IPS-18a (cell line): ENCODE measurements around the gene CASP7.

Experiments used
- H3K27ac ChIP-seq: one replicate; pipeline ENCODE4 v1.5.1; 2013; ENCODE audit warnings: low read length
- H3K27me3 ChIP-seq: one replicate; pipeline ENCODE4 v1.6.1; 2013; ENCODE audit warnings: mild to moderate bottlenecking, low read length; ENCODE audit not compliant: control insufficient read depth, insufficient read depth
- H3K36me3 ChIP-seq: one replicate; pipeline ENCODE4 v1.6.1; 2013; ENCODE audit warnings: low read depth, low read length; ENCODE audit not compliant: control insufficient read depth
- H3K4me1 ChIP-seq: one replicate; pipeline ENCODE4 v1.6.1; 2013; ENCODE audit warnings: low read depth, low read length; ENCODE audit not compliant: control insufficient read depth
- H3K4me3 ChIP-seq: one replicate; pipeline ENCODE4 v1.5.1; 2013; ENCODE audit warnings: low read length
- H3K9ac ChIP-seq: one replicate; pipeline ENCODE4 v1.6.1; 2013; ENCODE audit warnings: mild to moderate bottlenecking, low read length, moderate library complexity
- H3K9me3 ChIP-seq: one replicate; pipeline ENCODE4 v1.6.1; 2013; ENCODE audit warnings: low read depth, low read length; ENCODE audit not compliant: control insufficient read depth

The CASP7 gene

DNA sequence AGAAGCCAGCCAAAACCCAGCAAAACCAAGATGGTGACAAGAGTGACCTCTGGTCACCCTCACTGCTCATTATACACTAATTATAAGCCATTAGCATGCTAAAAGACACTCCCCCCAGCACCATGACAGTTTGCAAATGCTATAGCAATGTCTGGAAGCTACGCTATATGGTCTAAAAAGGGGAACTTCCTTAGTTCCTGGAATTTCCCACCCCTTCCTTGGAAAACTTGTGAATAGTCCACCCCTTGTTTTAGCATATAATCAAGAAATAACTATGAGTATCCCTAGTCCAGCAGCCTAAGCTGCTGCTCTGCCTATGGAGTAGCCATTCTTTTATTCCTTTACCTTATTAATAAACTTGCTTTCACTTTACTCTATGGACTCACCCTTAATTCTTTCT lies 16.0 kb downstream of the CASP7 start:
- Histone ChIP-seq H3K27ac (no peak overlapping the region), H3K9me3 (no peaks in the 10 kb centered on the region), H3K4me3 (no peak overlapping the region), H3K27me3 (no peaks in the 10 kb centered on the region), H3K4me1 (no peaks in the 10 kb centered on the region), H3K9ac (no peak overlapping the region), H3K36me3 (no peaks in the 10 kb centered on the region)

DNA sequence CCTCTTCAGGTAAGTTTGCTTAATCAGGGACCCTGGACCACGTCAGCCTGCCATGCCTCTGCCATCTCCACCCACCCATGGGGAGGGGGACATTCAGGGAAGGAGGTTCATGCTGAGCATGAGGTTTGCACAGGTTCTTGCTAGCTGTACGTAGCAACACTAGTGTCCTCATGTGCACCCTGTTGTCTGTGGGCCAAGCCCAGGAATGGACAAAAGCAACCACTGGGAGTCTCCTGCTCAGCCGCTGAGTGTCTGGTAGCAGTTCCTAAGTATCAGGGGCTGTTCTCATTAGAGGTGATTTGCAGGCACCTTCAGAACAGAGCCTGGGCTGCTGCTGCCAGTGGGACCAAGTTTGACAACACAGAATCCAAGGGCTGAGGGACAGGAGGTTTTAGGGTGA lies 17.9 kb downstream of the CASP7 start:
- no peaks in the 10 kb centered on the region for H3K9me3 ChIP-seq
- no peaks in the 10 kb centered on the region for H3K36me3 ChIP-seq
- no peaks in the 10 kb centered on the region for H3K27me3 ChIP-seq
- no peaks in the 10 kb centered on the region for H3K4me1 ChIP-seq
- H3K9ac ChIP-seq, result no peak overlapping the region
- H3K27ac ChIP-seq, result no peak overlapping the region
- H3K4me3 ChIP-seq, result no peak overlapping the region

GRCh38 chr10:113704637-113705343 lies 25.1 kb downstream of the CASP7 start:
- Histone ChIP-seq H3K27ac (no peak overlapping the region), H3K4me1 (peaks cover 16% of the 10 kb centered on the region), H3K9me3 (no peaks in the 10 kb centered on the region), H3K27me3 (no peaks in the 10 kb centered on the region), H3K9ac (no peak overlapping the region), H3K36me3 (no peaks in the 10 kb centered on the region), H3K4me3 (no peak overlapping the region)

GRCh38 chr10:113705344-113705652 lies 25.6 kb downstream of the CASP7 start:
- no peaks in the 10 kb centered on the region for H3K27me3 ChIP-seq
- H3K27ac ChIP-seq, result no peak overlapping the region
- no peak overlapping the region for H3K9ac ChIP-seq
- no peaks in the 10 kb centered on the region for H3K9me3 ChIP-seq
- H3K4me1 ChIP-seq, result peaks cover 20% of the 10 kb centered on the region
- no peaks in the 10 kb centered on the region for H3K36me3 ChIP-seq
- H3K4me3 ChIP-seq, result no peak overlapping the region

DNA sequence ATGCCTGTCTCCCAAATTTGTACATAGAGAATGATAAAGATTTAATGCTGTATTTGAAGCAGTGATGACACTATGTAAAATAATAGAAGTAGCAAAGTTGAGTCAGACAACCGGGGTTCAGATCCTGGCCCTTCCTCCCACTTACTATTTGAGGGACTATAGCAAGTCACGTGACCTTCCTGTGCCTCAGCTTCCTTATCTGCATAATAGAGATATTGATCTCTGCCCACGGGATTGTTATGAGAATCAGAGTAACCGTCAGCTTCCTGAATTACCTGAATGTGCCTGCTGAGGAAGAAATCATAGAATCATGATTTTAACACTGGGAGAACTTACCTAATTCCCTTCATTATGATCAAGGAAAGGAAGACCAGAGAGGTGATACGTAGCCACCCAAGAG lies 26.9 kb downstream of the CASP7 start:
- Histone ChIP-seq H3K27ac (no peak overlapping the region), H3K36me3 (no peaks in the 10 kb centered on the region), H3K4me1 (peaks cover 30% of the 10 kb centered on the region), H3K9ac (no peak overlapping the region), H3K4me3 (no peak overlapping the region), H3K9me3 (no peaks in the 10 kb centered on the region), H3K27me3 (no peaks in the 10 kb centered on the region)

- Histone ChIP-seq H3K27me3 (no peaks in the 10 kb centered on the region), H3K4me3 (no peak overlapping the region), H3K4me1 (peaks cover 37% of the 10 kb centered on the region), H3K27ac (no peak overlapping the region), H3K36me3 (no peaks in the 10 kb centered on the region), H3K9me3 (no peaks in the 10 kb centered on the region), H3K9ac (no peak overlapping the region)
Measured at GRCh38 chr10:113708640-113709039, 28.9 kb downstream of the CASP7 start.

- Histone ChIP-seq H3K4me3 (no peak overlapping the region), H3K9ac (no peak overlapping the region), H3K27me3 (no peaks in the 10 kb centered on the region), H3K9me3 (no peaks in the 10 kb centered on the region), H3K36me3 (no peaks in the 10 kb centered on the region), H3K27ac (no peak overlapping the region), H3K4me1 (peaks cover 37% of the 10 kb centered on the region)
Measured at GRCh38 chr10:113709221-113709838, 29.6 kb downstream of the CASP7 start.

- Histone ChIP-seq H3K4me3 (no peak overlapping the region), H3K36me3 (no peaks in the 10 kb centered on the region), H3K9ac (no peak overlapping the region), H3K27me3 (no peaks in the 10 kb centered on the region), H3K4me1 (peaks cover 32% of the 10 kb centered on the region), H3K27ac (no peak overlapping the region), H3K9me3 (no peaks in the 10 kb centered on the region)
Measured at GRCh38 chr10:113711142-113711541, 31.4 kb downstream of the CASP7 start.

- peaks cover 32% of the 10 kb centered on the region for H3K4me1 ChIP-seq
- no peak overlapping the region for H3K4me3 ChIP-seq
- no peaks in the 10 kb centered on the region for H3K27me3 ChIP-seq
- H3K9ac ChIP-seq, result no peak overlapping the region
- no peaks in the 10 kb centered on the region for H3K9me3 ChIP-seq
- H3K36me3 ChIP-seq, result no peaks in the 10 kb centered on the region
- no peak overlapping the region for H3K27ac ChIP-seq
Measured at GRCh38 chr10:113712024-113712423, 32.3 kb downstream of the CASP7 start.

GRCh38 chr10:113712755-113713639 lies 33.3 kb downstream of the CASP7 start:
- no peaks in the 10 kb centered on the region for H3K9me3 ChIP-seq
- no peak overlapping the region for H3K27ac ChIP-seq
- no peak overlapping the region for H3K4me3 ChIP-seq
- peaks cover 32% of the 10 kb centered on the region for H3K4me1 ChIP-seq
- no peak overlapping the region for H3K9ac ChIP-seq
- no peaks in the 10 kb centered on the region for H3K27me3 ChIP-seq
- no peaks in the 10 kb centered on the region for H3K36me3 ChIP-seq

DNA sequence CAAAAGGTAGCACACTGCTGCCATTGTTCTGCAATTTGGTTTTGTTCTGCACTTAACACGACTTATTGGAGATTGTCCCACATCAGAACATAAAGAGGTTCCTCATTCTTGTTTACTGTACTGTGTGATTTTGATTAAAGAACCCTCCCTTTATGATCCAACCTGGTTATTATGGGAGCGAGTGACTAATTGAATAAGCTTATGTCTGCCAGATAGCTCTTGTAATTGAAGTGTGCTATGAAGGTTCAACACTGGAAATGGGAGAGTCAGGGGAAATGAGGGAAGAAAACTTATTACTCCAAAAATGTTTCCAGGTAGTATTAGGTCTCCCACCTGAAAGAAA lies 33.9 kb downstream of the CASP7 start:
- Histone ChIP-seq H3K9me3 (no peaks in the 10 kb centered on the region), H3K4me1 (peaks cover 32% of the 10 kb centered on the region), H3K27ac (no peak overlapping the region), H3K27me3 (no peaks in the 10 kb centered on the region), H3K9ac (no peak overlapping the region), H3K4me3 (no peak overlapping the region), H3K36me3 (no peaks in the 10 kb centered on the region)
